K562 (cell line): ENCODE data around the gene SPRY2. TPM values are rescaled to one million over a fixed set of nuclear protein-coding genes. Genes with fewer than 3 reads are reported as not detected.

Experiments
- ATAC-seq: fragments of 200-7000 bp; cut with Tn5 transposase; 3 replicates; pipeline ENCODE4 v1.9.1; 2020; ENCODE audit warnings: moderate library complexity
- BruUV-seq: library from RNA; stranded (reverse); fragments of 400-500 nt; replicated peaks from 2 replicates; lab custom pipeline; 2021; lab: Mats Ljungman, UMichigan
- CTCF ChIA-PET: fragments of 300-600 bp; formaldehyde crosslinking; extraction: SDS; loops from one replicate; lab custom pipeline; 2021; ENCODE audit warnings: low intra/inter-chr PET ratio; lab: Yijun Ruan, JAX
- POLR2A ChIA-PET: fragments of 300-600, 350-650 bp; sonication (Branson Sonifier 250); formaldehyde crosslinking; extraction: SDS; loops from one replicate; lab custom pipeline; 2021; ENCODE audit warnings: antibody characterized with exemption, inconsistent platforms; lab: Yijun Ruan, JAX
- DNase-seq, 4 experiments: peaks; one replicate each; pipeline versions ENCODE4 v3.0.0 to v3.0.0-alpha.2; 2011 to 2018; ENCODE audit warnings: low spot score in 3 of 4, mixed read lengths in 3 of 4; ENCODE audit errors: extremely low read depth in 1 of 4
- FAIRE-seq: peaks from 2 replicates; lab custom pipeline; 2011; peaks lifted over from hg19 to GRCh38; lab: Jason Lieb, UNC
- H2AFZ ChIP-seq: 2 replicates; pipeline ENCODE4 v1.6.0; 2011; ENCODE audit warnings: low read depth, low read length, control low read depth, inconsistent platforms
- H3K27ac ChIP-seq: fragments of 200-600 bp; 3 replicates; pipeline ENCODE4 v1.8.0; 2011; ENCODE audit warnings: low read depth, mild to moderate bottlenecking, control low read depth, inconsistent platforms, low read length, moderate library complexity, mixed read lengths; ENCODE audit errors: extremely low read depth
- H3K27me3 ChIP-seq, 2 experiments: fragments of 300-600 bp in 1 of 2; 2 replicates in 1 of 2; 3 replicates in 1 of 2; pipeline versions ENCODE4 v1.6.0 to v1.8.0; 2011; ENCODE audit warnings: inconsistent platforms in 2 of 2, low read length in 2 of 2, mild to moderate bottlenecking in 1 of 2, mixed read lengths in 1 of 2, moderate library complexity in 1 of 2; ENCODE audit not compliant: control insufficient read depth in 2 of 2, insufficient read depth in 2 of 2
- H3K36me3 ChIP-seq: fragments of 300-600 bp; 3 replicates; pipeline ENCODE4 v1.8.0; 2011; ENCODE audit warnings: mild to moderate bottlenecking, low read length, inconsistent platforms; ENCODE audit not compliant: control insufficient read depth, insufficient read depth
- H3K4me1 ChIP-seq, 2 experiments: fragments of 200-600 bp in 1 of 2; replicated peaks in 1 of 2; 2 replicates in 1 of 2; 3 replicates in 1 of 2; pipeline versions ENCODE4 v1.5.1 to v1.8.0; 2011; ENCODE audit warnings: inconsistent platforms in 2 of 2, low read length in 2 of 2, mild to moderate bottlenecking in 1 of 2, mixed read lengths in 1 of 2, moderate library complexity in 1 of 2; ENCODE audit not compliant: control insufficient read depth in 2 of 2, insufficient read depth in 2 of 2
- H3K4me2 ChIP-seq: 2 replicates; pipeline ENCODE4 v1.6.1; 2011; ENCODE audit warnings: low read length, control low read depth, inconsistent platforms, mixed read lengths; ENCODE audit not compliant: insufficient read depth
- H3K4me3 ChIP-seq: fragments of 200-600 bp; sonication (generic), shearing (Covaris generic); 2 replicates; pipeline ENCODE4 v1.5.1; 2016; ENCODE audit warnings: control low read depth, inconsistent platforms
- H3K79me2 ChIP-seq: fragments of 200-600 bp; 3 replicates; pipeline ENCODE4 v1.8.0; 2011; ENCODE audit warnings: low read length, inconsistent platforms; ENCODE audit not compliant: control insufficient read depth, insufficient read depth
- H3K9ac ChIP-seq, 2 experiments: 2 replicates each; pipeline versions ENCODE4 v1.6.0 to v1.6.1; 2011; ENCODE audit warnings: low read depth in 2 of 2, low read length in 2 of 2, control low read depth in 1 of 2, inconsistent platforms in 1 of 2, mild to moderate bottlenecking in 1 of 2, mixed read lengths in 1 of 2; ENCODE audit not compliant: insufficient read depth in 1 of 2
- H3K9me1 ChIP-seq: one replicate; pipeline ENCODE4 v1.6.0; 2011; ENCODE audit warnings: inconsistent platforms, mild to moderate bottlenecking, low read length, moderate library complexity; ENCODE audit not compliant: control insufficient read depth, insufficient read depth
- H3K9me3 ChIP-seq: replicated peaks from 2 replicates; pipeline ENCODE4 v1.5.1; 2011; ENCODE audit warnings: low read depth, low read length, inconsistent platforms; ENCODE audit not compliant: control insufficient read depth, insufficient read depth
- H4K20me1 ChIP-seq: replicated peaks from 2 replicates; pipeline ENCODE4 v1.6.1; 2011; ENCODE audit warnings: low read length, inconsistent platforms, mixed read lengths; ENCODE audit not compliant: control insufficient read depth, insufficient read depth
- CLOCK ChIP-seq: fragments of 250-450 bp; sonication (Bioruptor Pico); IDR thresholded peaks from 2 replicates; pipeline ENCODE4 v1.4.0; 2020; ENCODE audit warnings: mild to moderate bottlenecking, moderate library complexity, borderline replicate concordance
- EP400 ChIP-seq: fragments of 450-650 bp; IDR thresholded peaks from 2 replicates; pipeline ENCODE4 v1.6.1; 2017; ENCODE audit warnings: antibody characterized with exemption, mild to moderate bottlenecking, moderate library complexity
- KDM5B ChIP-seq: fragments of 200-600 bp; sonication (generic); IDR thresholded peaks from 2 replicates; pipeline ENCODE4 v1.6.1; 2012; ENCODE audit warnings: low read depth, mild to moderate bottlenecking, moderate library complexity, low read length, control low read depth, inconsistent platforms; ENCODE audit not compliant: insufficient replicate concordance
- MTF1 ChIP-seq: fragments of 250-450 bp; sonication (Bioruptor Pico); IDR thresholded peaks from 2 replicates; pipeline ENCODE4 v1.9.0; 2021; ENCODE audit warnings: moderate library complexity, mild to moderate bottlenecking, inconsistent platforms, borderline replicate concordance
- NUFIP1 ChIP-seq: fragments of 450-650 bp; IDR thresholded peaks from 2 replicates; pipeline ENCODE4 v1.6.1; 2018; ENCODE audit not compliant: partially characterized antibody
- THRB ChIP-seq: fragments of 450-650 bp; formaldehyde crosslinking; conservative IDR thresholded peaks from 2 replicates; pipeline ENCODE4 v1.4.0; 2022; ENCODE audit warnings: mild to moderate bottlenecking, missing genetic modification characterization
- ZBTB1 ChIP-seq: sonication (generic); formaldehyde crosslinking; IDR thresholded peaks from 2 replicates; pipeline ENCODE4 v1.8.1; 2023; ENCODE audit warnings: missing genetic modification reagents, low read depth, mild to moderate bottlenecking, borderline replicate concordance
- ZNF175 ChIP-seq: fragments of 200-800 bp; sonication (Bioruptor generic); IDR thresholded peaks from 2 replicates; pipeline ENCODE4 v1.6.1; 2016; ENCODE audit warnings: low read depth, mild to moderate bottlenecking, missing genetic modification characterization, missing compliant biosample characterization
- in situ Hi-C: fragments of 300-500 bp; cut with MboI; formaldehyde crosslinking; loops from 4 replicates; pipeline ENCODE4 v1.15.0; 2018; ENCODE audit warnings: inconsistent platforms, mixed read lengths
- intact Hi-C: fragments of 100-400 bp; cut with micrococcal nuclease; formaldehyde crosslinking; loops from 2 replicates; pipeline ENCODE4 v1.14.2; 2022
- polyA plus RNA-seq, 8 experiments: library from polyadenylated mRNA; depleted of rRNA in 4 of 8; stranded (reverse) in 5 of 8; unstranded in 3 of 8; fragments of >200 nt; fragmentation: Nextera tagmentation in 2 of 8; fragmentation: Illumina TruSeq in 1 of 8; extraction: Ambion mirVana in 2 of 8; extraction: Trizol in 1 of 8; gene quantifications; 2 replicates each; pipeline versions ENCODE4 v1.2.1 to v1.2.3, GENCODE V29; 2011 to 2014; ENCODE audit warnings: inconsistent platforms in 1 of 8, missing spikeins in 1 of 8
- total RNA-seq, 7 experiments: library from RNA; depleted of rRNA in 6 of 7; stranded (reverse); fragments of >200 nt in 6 of 7; fragmentation: Illumina TruSeq in 2 of 7; extraction: Trizol in 2 of 7; gene quantifications; 2 replicates each; pipeline versions ENCODE4 v1.2.1 to v1.2.3, GENCODE V29; 2011 to 2021; ENCODE audit warnings: low replicate concordance in 1 of 7
- TF ChIP-seq, protein P1 (sequence below): fragments of 450-650 bp; formaldehyde crosslinking; IDR thresholded peaks from 2 replicates; pipeline ENCODE4 v1.4.0; 2020; ENCODE audit warnings: mild to moderate bottlenecking, mixed read lengths

The SPRY2 gene
- total and polyA plus RNA-seq, 9 of the 15 experiments (the other 6 are each of a cell fraction or from before 2014, with no cell fraction given): 1.8 to 7.8 (median 3.4) TPM

- Histone ChIP-seq H3K9me1 (no peaks in the 10 kb centered on the region), H3K79me2 (no peaks in the 10 kb centered on the region), H3K27me3 (no peaks in the 10 kb centered on the region), H3K9me3 (no peaks in the 10 kb centered on the region), H2AFZ (no peak overlapping the region), H3K27ac (no peak overlapping the region), H3K9ac (no peak overlapping the region), H3K36me3 (no peaks in the 10 kb centered on the region)
- FAIRE-seq: no peak
- in situ Hi-C loops: no loop called here
- CTCF ChIA-PET: no interaction called here
- TF ChIP-seq EP400 (no peak), THRB (CRISPR knock-in tag) (no peak), KDM5B (no peak), ZNF175 (no peak), NUFIP1 (no peak), MTF1 (no peak), CLOCK (CRISPR knock-in tag) (no peak), ZBTB1 (CRISPR knock-in tag) (no peak)
- TF ChIP-seq, protein P1, sequence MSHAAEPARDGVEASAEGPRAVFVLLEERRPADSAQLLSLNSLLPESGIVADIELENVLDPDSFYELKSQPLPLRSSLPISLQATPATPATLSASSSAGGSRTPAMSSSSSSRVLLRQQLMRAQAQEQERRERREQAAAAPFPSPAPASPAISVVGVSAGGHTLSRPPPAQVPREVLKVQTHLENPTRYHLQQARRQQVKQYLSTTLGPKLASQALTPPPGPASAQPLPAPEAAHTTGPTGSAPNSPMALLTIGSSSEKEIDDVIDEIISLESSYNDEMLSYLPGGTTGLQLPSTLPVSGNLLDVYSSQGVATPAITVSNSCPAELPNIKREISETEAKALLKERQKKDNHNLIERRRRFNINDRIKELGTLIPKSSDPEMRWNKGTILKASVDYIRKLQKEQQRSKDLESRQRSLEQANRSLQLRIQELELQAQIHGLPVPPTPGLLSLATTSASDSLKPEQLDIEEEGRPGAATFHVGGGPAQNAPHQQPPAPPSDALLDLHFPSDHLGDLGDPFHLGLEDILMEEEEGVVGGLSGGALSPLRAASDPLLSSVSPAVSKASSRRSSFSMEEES (CRISPR knock-in tag): no peak
- TF ChIP-seq, all 486 proteins: peak for 0
- Histone ChIP-seq H3K4me3 (no peak overlapping the region), H4K20me1 (no peaks in the 10 kb centered on the region), H3K4me1 (no peaks in the 10 kb centered on the region), H3K4me2 (no peak overlapping the region)
- POLR2A ChIA-PET: no interaction called here
- DNase-seq (no peak), ATAC-seq (no peak)
- BruUV-seq: no TSS peak
- intact Hi-C loops: no loop called here
These were observed 45.7 kb upstream of the SPRY2 start for GRCh38 chr13:80386592-80386991.
